IMR-90 (cell line): ENCODE results near the gene LRRTM3. TPM values are rescaled to one million over a fixed set of nuclear protein-coding genes. Genes with fewer than 3 reads are reported as not detected.

Experiments used
- ATAC-seq: fragments of 200-7000 bp; cut with Tn5 transposase; 2 replicates; pipeline ENCODE4 v1.9.1; 2020; ENCODE audit warnings: low read depth, mild to moderate bottlenecking, moderate library complexity
- BruUV-seq: library from RNA; stranded (reverse); fragments of 400-500 nt; replicated peaks from 2 replicates; lab custom pipeline; 2021; lab: Mats Ljungman, UMichigan
- CTCF ChIA-PET: fragments of 300-600 bp; formaldehyde crosslinking; extraction: SDS; loops from one replicate; lab custom pipeline; 2021; ENCODE audit warnings: antibody characterized with exemption; lab: Yijun Ruan, JAX
- POLR2A ChIA-PET: fragments of 300-600 bp; sonication (Branson Sonifier 250); formaldehyde crosslinking; loops from one replicate; lab custom pipeline; 2022; ENCODE audit warnings: antibody characterized with exemption; ENCODE audit not compliant: unreplicated experiment; lab: Charles Lee
- DNase-seq: peaks from one replicate; pipeline ENCODE4 v3.0.0; 2013
- H2AFZ ChIP-seq: replicated peaks from 2 replicates; pipeline ENCODE3; 2013; ENCODE audit warnings: low read length, mild to moderate bottlenecking; ENCODE audit not compliant: poor library complexity
- H2AK5ac ChIP-seq: 2 replicates; pipeline ENCODE4 v1.6.1; 2013; ENCODE audit warnings: low read depth, low read length, inconsistent platforms
- H2AK9ac ChIP-seq: replicated peaks from 2 replicates; pipeline ENCODE3; 2013; ENCODE audit warnings: mild to moderate bottlenecking, low read depth, low read length, moderate library complexity; ENCODE audit not compliant: poor library complexity
- H2BK120ac ChIP-seq: 2 replicates; pipeline ENCODE4 v1.6.1; 2013; ENCODE audit warnings: low read depth, low read length, inconsistent platforms
- H2BK15ac ChIP-seq: 3 replicates; pipeline ENCODE4 v1.6.1; 2013; ENCODE audit warnings: low read depth, low read length, inconsistent platforms
- H2BK20ac ChIP-seq: 2 replicates; pipeline ENCODE4 v1.6.1; 2013; ENCODE audit warnings: low read depth, mild to moderate bottlenecking, inconsistent platforms, low read length, moderate library complexity
- H2BK5ac ChIP-seq: 2 replicates; pipeline ENCODE4 v1.6.1; 2013; ENCODE audit warnings: mild to moderate bottlenecking, low read depth, low read length, inconsistent platforms; ENCODE audit not compliant: poor library complexity, severe bottlenecking
- H3K14ac ChIP-seq: replicated peaks from 2 replicates; pipeline ENCODE4 v1.6.1; 2013; ENCODE audit warnings: low read depth, low read length, inconsistent platforms
- H3K18ac ChIP-seq: 2 replicates; pipeline ENCODE4 v1.6.1; 2013; ENCODE audit warnings: low read depth, low read length, control low read depth
- H3K23ac ChIP-seq: 2 replicates; pipeline ENCODE4 v1.6.1; 2013; ENCODE audit warnings: low read depth, low read length, inconsistent platforms
- H3K27ac ChIP-seq: 2 replicates; pipeline ENCODE4 v1.5.1; 2013; ENCODE audit warnings: mild to moderate bottlenecking, control low read depth, low read length; ENCODE audit not compliant: insufficient read depth
- H3K27me3 ChIP-seq: 2 replicates; pipeline ENCODE4 v1.6.1; 2013; ENCODE audit warnings: low read length; ENCODE audit not compliant: control insufficient read depth, insufficient read depth
- H3K36me3 ChIP-seq: 2 replicates; pipeline ENCODE4 v1.6.1; 2013; ENCODE audit warnings: low read length, mixed read lengths; ENCODE audit not compliant: control insufficient read depth, insufficient read depth
- H3K4ac ChIP-seq: 2 replicates; pipeline ENCODE4 v1.6.1; 2013; ENCODE audit warnings: low read depth, low read length, inconsistent platforms
- H3K4me1 ChIP-seq: 2 replicates; pipeline ENCODE4 v1.6.1; 2013; ENCODE audit warnings: low read length, mixed read lengths; ENCODE audit not compliant: control insufficient read depth, insufficient read depth
- H3K4me2 ChIP-seq: 2 replicates; pipeline ENCODE4 v1.6.1; 2013; ENCODE audit warnings: low read depth, mild to moderate bottlenecking, control low read depth, low read length, moderate library complexity
- H3K4me3 ChIP-seq: 2 replicates; pipeline ENCODE4 v1.5.1; 2013; ENCODE audit warnings: low read depth, mild to moderate bottlenecking, control low read depth, low read length, moderate library complexity; ENCODE audit not compliant: insufficient read depth
- H3K56ac ChIP-seq: 2 replicates; pipeline ENCODE4 v1.6.1; 2013; ENCODE audit warnings: low read length, inconsistent platforms; ENCODE audit not compliant: insufficient read depth; ENCODE audit errors: extremely low read depth
- H3K79me1 ChIP-seq, 2 experiments: 2 replicates each; pipeline ENCODE4 v1.6.1; 2013; ENCODE audit warnings: low read length in 2 of 2, inconsistent platforms in 1 of 2, low read depth in 1 of 2
- H3K9ac ChIP-seq: 2 replicates; pipeline ENCODE4 v1.6.1; 2013; ENCODE audit warnings: low read depth, low read length, control low read depth
- H3K9me1 ChIP-seq: 2 replicates; pipeline ENCODE4 v1.6.1; 2013; ENCODE audit warnings: low read length, inconsistent platforms; ENCODE audit not compliant: insufficient read depth
- H3K9me3 ChIP-seq: 2 replicates; pipeline ENCODE4 v1.6.1; 2013; ENCODE audit warnings: low read length; ENCODE audit not compliant: control insufficient read depth, insufficient read depth
- H4K20me1 ChIP-seq: 2 replicates; pipeline ENCODE4 v1.6.1; 2013; ENCODE audit warnings: low read length, inconsistent platforms; ENCODE audit not compliant: insufficient read depth
- H4K5ac ChIP-seq: 2 replicates; pipeline ENCODE4 v1.6.1; 2013; ENCODE audit warnings: mild to moderate bottlenecking, low read depth, low read length, control low read depth
- H4K8ac ChIP-seq, 2 experiments: 2 replicates each; pipeline ENCODE4 v1.6.1; 2013; ENCODE audit warnings: low read depth in 2 of 2, low read length in 2 of 2, control low read depth in 1 of 2, inconsistent platforms in 1 of 2
- H4K91ac ChIP-seq: 2 replicates; pipeline ENCODE4 v1.6.1; 2013; ENCODE audit warnings: low read depth, low read length, inconsistent platforms; ENCODE audit not compliant: insufficient read depth
- CHD1 ChIP-seq: IDR thresholded peaks from 2 replicates; pipeline ENCODE4 v1.6.1; 2012; ENCODE audit warnings: low read depth, low read length, improper control_type of control experiment
- ELK1 ChIP-seq: fragments of 150-350 bp; IDR thresholded peaks from 2 replicates; pipeline ENCODE4 v1.6.1; 2016; ENCODE audit warnings: low read depth, mild to moderate bottlenecking, low read length, moderate library complexity, borderline replicate concordance
- FOS ChIP-seq: fragments of 150-350 bp; IDR thresholded peaks from 2 replicates; pipeline ENCODE4 v1.6.1; 2016; ENCODE audit warnings: low read depth, low read length
- MAFK ChIP-seq: IDR thresholded peaks from 2 replicates; pipeline ENCODE4 v1.6.1; 2012; ENCODE audit warnings: low read depth, low read length, improper control_type of control experiment
- RFX5 ChIP-seq: IDR thresholded peaks from 2 replicates; pipeline ENCODE4 v1.8.0; 2012; ENCODE audit warnings: low read depth, mild to moderate bottlenecking, low read length, moderate library complexity
- SMC3 ChIP-seq: fragments of 150-350 bp; IDR thresholded peaks from 2 replicates; pipeline ENCODE4 v1.6.1; 2016; ENCODE audit warnings: low read depth, mild to moderate bottlenecking, antibody characterized with exemption, low read length, moderate library complexity
- USF2 ChIP-seq: fragments of 150-350 bp; IDR thresholded peaks from 2 replicates; pipeline ENCODE4 v1.6.1; 2017; ENCODE audit warnings: mild to moderate bottlenecking, antibody characterized with exemption, low read length, low read depth
- WGBS, 2 experiments: methylation state at CpG; one replicate each; pipeline versions ENCODE4 v1.1.5 to v1.1.7; 2013; ENCODE audit warnings: missing lambda C conversion rate in 2 of 2; ENCODE audit not compliant: insufficient read length in 1 of 2; ENCODE audit errors: extremely low coverage in 2 of 2; 5-methylcytosine and 5-hydroxymethylcytosine counted together
- dilution Hi-C: fragments of 300-500 bp; cut with HindIII; formaldehyde crosslinking; loops from one replicate; pipeline ENCODE4 v1.14.3; 2018; ENCODE audit warnings: low sequenced_read_pairs; ENCODE audit not compliant: unreplicated experiment
- in situ Hi-C: fragments of 300-500 bp; cut with MboI; formaldehyde crosslinking; loops from 3 replicates; pipeline ENCODE4 v1.14.3; 2019; ENCODE audit warnings: low sequenced_read_pairs, inconsistent platforms, mixed read lengths
- intact Hi-C: fragments of 100-400 bp; cut with micrococcal nuclease; formaldehyde crosslinking; loops from 2 replicates; pipeline ENCODE4 v1.10.0; 2022
- polyA plus RNA-seq, 3 experiments: library from polyadenylated mRNA; depleted of rRNA; stranded (reverse); fragments of >200 nt; gene quantifications; 2 replicates each; pipeline ENCODE4 v1.2.3, GENCODE V29; 2012; ENCODE audit warnings: low replicate concordance in 1 of 3
- total RNA-seq: library from RNA; depleted of rRNA; stranded (reverse); fragments of >200 nt; gene quantifications from 2 replicates; pipeline ENCODE4 v1.2.3, GENCODE V29; 2012

LRRTM3 gene
- total and polyA plus RNA-seq, 2 of the 4 experiments (the other 2 are of a cell fraction): under 0.01 TPM; not detected in 1

- Histone ChIP-seq H4K5ac (no peak overlapping the region), H2BK20ac (no peak overlapping the region), H2BK5ac (no peak overlapping the region), H3K56ac (no peak overlapping the region), H3K4me1 (no peaks in the 10 kb centered on the region), H3K4ac (no peak overlapping the region), H3K9me3 (no peaks in the 10 kb centered on the region), H2AK5ac (no peak overlapping the region), H3K4me2 (no peak overlapping the region), H3K18ac (no peak overlapping the region), H3K79me1 (no peaks in the 10 kb centered on the region), H3K27ac (no peak overlapping the region), H2AK9ac (no peak overlapping the region), H3K9ac (no peak overlapping the region), H3K9me1 (no peaks in the 10 kb centered on the region), H3K27me3 (no peaks in the 10 kb centered on the region), H2BK15ac (no peak overlapping the region), H4K20me1 (no peaks in the 10 kb centered on the region), H3K36me3 (no peaks in the 10 kb centered on the region), H2BK120ac (no peak overlapping the region), H4K8ac (no peak overlapping the region), H3K4me3 (no peak overlapping the region), H2AFZ (no peak overlapping the region), H4K91ac (no peak overlapping the region), H3K14ac (no peak overlapping the region), H3K23ac (no peak overlapping the region)
- ATAC-seq (no peak), DNase-seq (no peak)
- in situ Hi-C loops: no loop called here
- ChIA-PET POLR2A (no interaction called here), CTCF (no interaction called here)
- no peak for TF ChIP-seq FOS
- no peak for TF ChIP-seq SMC3
- no peak for TF ChIP-seq MAFK
- no peak for TF ChIP-seq RFX5
- TF ChIP-seq USF2: no peak
- TF ChIP-seq CHD1: no peak
- TF ChIP-seq ELK1: no peak
- BruUV-seq: no TSS peak
- intact Hi-C loops: no loop called here
- dilution Hi-C loops: no loop called here
- no CpG with 5 or more reads among the region's 1 CpG for WGBS, 2 experiments
Observed at GRCh38 chr10:66880292-66880691, 45.5 kb upstream of the LRRTM3 start.
